Breast epithelium (tissue), 3 donors: ENCODE results near the gene HOXA6.

Experiments used
- POLR2A ChIP-seq: fragments of 450-650 bp; IDR thresholded peaks from one replicate; pipeline ENCODE4 v1.6.1; 2016; ENCODE audit warnings: antibody characterized with exemption, mild to moderate bottlenecking, moderate library complexity
- TF ChIP-seq, protein P1 (sequence below), 3 donors: fragments of 450-650 bp; IDR thresholded peaks; one replicate each; pipeline ENCODE4 v1.5.1; 2016 to 2017; ENCODE audit warnings: antibody characterized with exemption in 3 of 3, mild to moderate bottlenecking in 3 of 3, moderate library complexity in 3 of 3

DNA sequence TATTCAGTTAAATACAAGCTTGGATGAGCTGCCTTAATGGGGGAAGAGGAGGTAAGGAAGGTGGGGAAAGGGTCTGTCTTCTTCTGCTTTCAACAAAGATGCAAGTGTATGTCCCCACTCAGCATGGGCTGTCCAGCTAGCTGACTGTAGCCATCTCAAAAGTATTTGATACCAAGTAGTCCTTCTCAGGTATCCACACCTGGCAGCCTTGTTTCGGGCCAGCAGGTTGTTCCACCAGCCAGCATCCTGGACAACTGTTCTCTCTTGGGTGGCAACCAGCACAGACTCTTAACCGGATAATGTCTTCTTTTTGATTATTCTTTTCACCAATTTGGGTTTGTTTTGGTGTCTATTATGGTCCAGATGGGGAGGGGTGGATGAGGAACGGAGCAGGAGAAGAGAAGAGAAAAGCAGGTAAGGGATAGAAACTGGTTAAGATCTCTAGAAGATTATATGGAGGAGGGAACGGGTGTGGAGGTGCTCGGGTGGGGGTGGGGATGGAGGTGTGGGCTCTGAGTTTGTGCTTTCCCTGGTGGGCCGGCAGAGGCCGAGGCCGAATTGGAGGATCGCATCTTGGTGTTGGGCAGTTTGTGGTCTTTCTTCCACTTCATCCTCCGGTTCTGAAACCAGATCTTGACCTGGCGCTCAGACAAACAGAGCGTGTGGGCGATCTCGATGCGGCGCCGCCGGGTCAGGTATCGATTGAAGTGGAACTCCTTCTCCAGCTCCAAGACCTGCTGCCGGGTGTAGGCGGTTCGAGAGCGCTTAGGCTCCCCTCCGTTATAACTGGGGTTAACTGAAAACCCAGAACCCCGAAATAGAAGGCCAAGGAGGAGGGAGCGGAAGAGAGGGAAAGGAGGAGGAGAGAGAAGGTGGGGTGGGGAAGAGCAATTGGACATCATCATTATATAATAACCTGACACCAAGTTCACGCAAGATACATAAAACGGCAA is 18.5 kb downstream of the HOXA6 start:
- no peak for TF ChIP-seq POLR2A
- TF ChIP-seq, protein P1, sequence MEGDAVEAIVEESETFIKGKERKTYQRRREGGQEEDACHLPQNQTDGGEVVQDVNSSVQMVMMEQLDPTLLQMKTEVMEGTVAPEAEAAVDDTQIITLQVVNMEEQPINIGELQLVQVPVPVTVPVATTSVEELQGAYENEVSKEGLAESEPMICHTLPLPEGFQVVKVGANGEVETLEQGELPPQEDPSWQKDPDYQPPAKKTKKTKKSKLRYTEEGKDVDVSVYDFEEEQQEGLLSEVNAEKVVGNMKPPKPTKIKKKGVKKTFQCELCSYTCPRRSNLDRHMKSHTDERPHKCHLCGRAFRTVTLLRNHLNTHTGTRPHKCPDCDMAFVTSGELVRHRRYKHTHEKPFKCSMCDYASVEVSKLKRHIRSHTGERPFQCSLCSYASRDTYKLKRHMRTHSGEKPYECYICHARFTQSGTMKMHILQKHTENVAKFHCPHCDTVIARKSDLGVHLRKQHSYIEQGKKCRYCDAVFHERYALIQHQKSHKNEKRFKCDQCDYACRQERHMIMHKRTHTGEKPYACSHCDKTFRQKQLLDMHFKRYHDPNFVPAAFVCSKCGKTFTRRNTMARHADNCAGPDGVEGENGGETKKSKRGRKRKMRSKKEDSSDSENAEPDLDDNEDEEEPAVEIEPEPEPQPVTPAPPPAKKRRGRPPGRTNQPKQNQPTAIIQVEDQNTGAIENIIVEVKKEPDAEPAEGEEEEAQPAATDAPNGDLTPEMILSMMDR (IDR thresholded peaks at IDR 0.05), result no peak
